Measurements from ENCODE around the gene MTUS2. TPM values are rescaled to one million over a fixed set of nuclear protein-coding genes. Genes with fewer than 3 reads are reported as not detected.

The MTUS2 gene
- total and polyA plus RNA-seq, 7 experiments from 2014 or later: 0.05 to 0.83 TPM; not detected in 5

GRCh38 chr13:29164116-29164515 lies 344.0 kb downstream of the MTUS2 start:
- intact Hi-C loops (cut with micrococcal nuclease): no loop called here
- H3K9me3 Mint-ChIP-seq: peaks cover 0 to 2% (median 0%) of the 10 kb centered on the region in 11 donors
- H3K4me1 Mint-ChIP-seq: peaks cover 0 to 3% (median 0%) of the 10 kb centered on the region in 7 donors
- no peaks in the 10 kb centered on the region for H3K9me3 ChIP-seq (ENCODE audit: control insufficient read depth in 2 of 3, low read length in 3 of 3)
- no peak overlapping the region for H3K27ac ChIP-seq (ENCODE audit: low read depth, low read length)
- ATAC-seq: no peak
- H3K27ac Mint-ChIP-seq: no peak overlapping the region
- H3K4me3 ChIP-seq (ENCODE audit: low read length): no peak overlapping the region
- ChIA-PET CTCF (no interaction called here), POLR2A (no interaction called here)
- H3K4me3 Mint-ChIP-seq: no peak overlapping the region
- no peaks in the 10 kb centered on the region for H3K36me3 Mint-ChIP-seq
- DNase-seq: no peak
- H3K36me3 ChIP-seq (ENCODE audit: control insufficient read depth in 2 of 3, insufficient read depth in 3 of 3, low read length in 3 of 3): no peaks in the 10 kb centered on the region
- no peaks in the 10 kb centered on the region for H3K27me3 ChIP-seq (ENCODE audit: control insufficient read depth in 2 of 2, insufficient read depth in 2 of 2, low read length in 2 of 2)
- peaks cover 0 to 4% (median 0%) of the 10 kb centered on the region in 5 donors for H3K27me3 Mint-ChIP-seq
- H3K4me1 ChIP-seq (ENCODE audit: control insufficient read depth in 2 of 2, insufficient read depth in 2 of 2, low read length in 2 of 2): no peaks in the 10 kb centered on the region

DNA sequence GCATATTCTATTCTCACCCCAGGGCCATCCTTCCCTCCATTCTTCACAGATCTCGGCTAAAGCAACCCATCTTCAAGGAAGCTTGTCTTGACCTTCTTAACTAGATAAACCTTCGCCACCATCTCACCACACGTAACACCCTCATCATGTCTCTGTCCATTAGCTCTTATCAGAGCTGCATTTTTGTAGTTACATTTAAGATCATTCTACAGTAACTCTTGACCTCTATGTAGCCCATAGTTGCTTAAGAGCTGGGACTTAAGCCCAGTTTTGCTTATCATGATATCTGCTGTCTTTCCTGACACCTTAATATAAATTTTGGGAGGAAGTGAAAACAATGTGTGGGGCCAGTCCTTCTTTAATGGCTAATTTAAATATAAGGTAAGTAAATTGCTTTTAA lies 345.1 kb downstream of the MTUS2 start:
- H3K4me3 ChIP-seq (ENCODE audit: low read length): no peak overlapping the region
- Mint-ChIP-seq H3K36me3 (no peaks in the 10 kb centered on the region), H3K4me1 (peaks cover 0 to 3% (median 0%) of the 10 kb centered on the region in 7 donors), H3K9me3 (peaks cover 0 to 2% (median 0%) of the 10 kb centered on the region in 11 donors), H3K4me3 (no peak overlapping the region), H3K27me3 (peaks cover 0 to 4% (median 0%) of the 10 kb centered on the region in 5 donors), H3K27ac (no peak overlapping the region)
- ChIA-PET POLR2A (no interaction called here), CTCF (no interaction called here)
- no peaks in the 10 kb centered on the region for H3K9me3 ChIP-seq (ENCODE audit: control insufficient read depth in 2 of 3, low read length in 3 of 3)
- H3K27ac ChIP-seq (ENCODE audit: low read depth, low read length): no peak overlapping the region
- H3K36me3 ChIP-seq (ENCODE audit: control insufficient read depth in 2 of 3, insufficient read depth in 3 of 3, low read length in 3 of 3): no peaks in the 10 kb centered on the region
- no peaks in the 10 kb centered on the region for H3K4me1 ChIP-seq (ENCODE audit: control insufficient read depth in 2 of 2, insufficient read depth in 2 of 2, low read length in 2 of 2)
- no peaks in the 10 kb centered on the region for H3K27me3 ChIP-seq (ENCODE audit: control insufficient read depth in 2 of 2, insufficient read depth in 2 of 2, low read length in 2 of 2)
- DNase-seq (no peak), ATAC-seq (no peak)
- intact Hi-C loops (cut with micrococcal nuclease): no loop called here

GRCh38 chr13:29165840-29166239 lies 345.7 kb downstream of the MTUS2 start:
- CTCF ChIA-PET: no interaction called here
- POLR2A ChIA-PET: no interaction called here
- intact Hi-C loops (cut with micrococcal nuclease): no loop called here
- DNase-seq (no peak), ATAC-seq (peak; percentile 18)
- H3K27me3 Mint-ChIP-seq: peaks cover 0 to 4% (median 0%) of the 10 kb centered on the region in 5 donors
- H3K27me3 ChIP-seq (ENCODE audit: control insufficient read depth in 2 of 2, insufficient read depth in 2 of 2, low read length in 2 of 2): no peaks in the 10 kb centered on the region
- no peaks in the 10 kb centered on the region for H3K4me1 ChIP-seq (ENCODE audit: control insufficient read depth in 2 of 2, insufficient read depth in 2 of 2, low read length in 2 of 2)
- no peaks in the 10 kb centered on the region for H3K36me3 ChIP-seq (ENCODE audit: control insufficient read depth in 2 of 3, insufficient read depth in 3 of 3, low read length in 3 of 3)
- no peak overlapping the region for H3K27ac Mint-ChIP-seq
- no peaks in the 10 kb centered on the region for H3K9me3 ChIP-seq (ENCODE audit: control insufficient read depth in 2 of 3, low read length in 3 of 3)
- H3K36me3 Mint-ChIP-seq: no peaks in the 10 kb centered on the region
- H3K4me3 Mint-ChIP-seq: no peak overlapping the region
- no peak overlapping the region for H3K27ac ChIP-seq (ENCODE audit: low read depth, low read length)
- no peak overlapping the region for H3K4me3 ChIP-seq (ENCODE audit: low read length)
- peaks cover 0 to 2% (median 0%) of the 10 kb centered on the region in 11 donors for H3K9me3 Mint-ChIP-seq
- H3K4me1 Mint-ChIP-seq: peaks cover 0 to 3% (median 0%) of the 10 kb centered on the region in 7 donors

- Histone ChIP-seq H3K27ac (ENCODE audit: low read depth, low read length) (no peak overlapping the region), H3K4me3 (ENCODE audit: low read length) (no peak overlapping the region), H3K4me1 (ENCODE audit: control insufficient read depth in 2 of 2, insufficient read depth in 2 of 2, low read length in 2 of 2) (no peaks in the 10 kb centered on the region), H3K27me3 (ENCODE audit: control insufficient read depth in 2 of 2, insufficient read depth in 2 of 2, low read length in 2 of 2) (no peaks in the 10 kb centered on the region), H3K36me3 (ENCODE audit: control insufficient read depth in 2 of 3, insufficient read depth in 3 of 3, low read length in 3 of 3) (no peaks in the 10 kb centered on the region), H3K9me3 (ENCODE audit: control insufficient read depth in 2 of 3, low read length in 3 of 3) (no peaks in the 10 kb centered on the region)
- DNase-seq (no peak), ATAC-seq (no peak)
- intact Hi-C loops (cut with micrococcal nuclease): no loop called here
- ChIA-PET POLR2A (no interaction called here), CTCF (no interaction called here)
- Mint-ChIP-seq H3K27me3 (peaks cover 0 to 4% (median 0%) of the 10 kb centered on the region in 5 donors), H3K9me3 (no peaks in the 10 kb centered on the region), H3K36me3 (no peaks in the 10 kb centered on the region), H3K4me3 (no peak overlapping the region), H3K4me1 (peaks cover 0 to 3% (median 0%) of the 10 kb centered on the region in 7 donors), H3K27ac (no peak overlapping the region)
These were observed 350.4 kb downstream of the MTUS2 start for GRCh38 chr13:29170436-29171082.

DNA sequence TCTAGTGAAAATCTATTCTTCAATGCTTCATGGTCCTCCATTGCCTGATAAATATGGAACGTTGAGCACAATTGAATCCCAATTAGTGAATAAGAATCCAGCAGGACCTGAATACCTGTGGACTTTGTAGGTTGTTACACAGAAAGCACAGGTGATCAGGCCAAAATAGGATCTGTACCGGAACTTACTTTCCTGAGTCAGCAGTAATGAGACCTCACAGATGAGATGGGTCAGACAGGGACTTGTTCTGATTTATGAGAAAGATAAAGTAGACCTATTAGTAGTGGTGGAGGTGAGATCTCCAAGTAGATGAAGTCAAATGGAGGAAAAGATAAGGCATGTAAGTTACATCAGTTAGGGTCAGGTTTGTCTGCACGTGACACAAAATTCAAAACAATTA lies 351.1 kb downstream of the MTUS2 start:
- Histone ChIP-seq H3K36me3 (ENCODE audit: control insufficient read depth in 2 of 3, insufficient read depth in 3 of 3, low read length in 3 of 3) (no peaks in the 10 kb centered on the region), H3K4me1 (ENCODE audit: control insufficient read depth in 2 of 2, insufficient read depth in 2 of 2, low read length in 2 of 2) (no peaks in the 10 kb centered on the region), H3K27ac (ENCODE audit: low read depth, low read length) (no peak overlapping the region), H3K4me3 (ENCODE audit: low read length) (no peak overlapping the region), H3K27me3 (ENCODE audit: control insufficient read depth in 2 of 2, insufficient read depth in 2 of 2, low read length in 2 of 2) (no peaks in the 10 kb centered on the region), H3K9me3 (ENCODE audit: control insufficient read depth in 2 of 3, low read length in 3 of 3) (no peaks in the 10 kb centered on the region)
- H3K4me3 Mint-ChIP-seq: no peak overlapping the region
- ATAC-seq (no peak), DNase-seq (no peak)
- POLR2A ChIA-PET: interaction anchor here (0.5 kb wide), 1 partner anchor 28 kb away, joined by 3 read pairs; no protein-coding TSS in a partner anchor
- H3K27me3 Mint-ChIP-seq: peaks cover 0 to 4% (median 0%) of the 10 kb centered on the region in 5 donors
- CTCF ChIA-PET: no interaction called here
- peaks cover 0 to 3% (median 0%) of the 10 kb centered on the region in 11 donors for H3K9me3 Mint-ChIP-seq
- H3K27ac Mint-ChIP-seq: no peak overlapping the region
- intact Hi-C loops (cut with micrococcal nuclease): no loop called here
- no peaks in the 10 kb centered on the region for H3K4me1 Mint-ChIP-seq
- H3K36me3 Mint-ChIP-seq: no peaks in the 10 kb centered on the region

DNA sequence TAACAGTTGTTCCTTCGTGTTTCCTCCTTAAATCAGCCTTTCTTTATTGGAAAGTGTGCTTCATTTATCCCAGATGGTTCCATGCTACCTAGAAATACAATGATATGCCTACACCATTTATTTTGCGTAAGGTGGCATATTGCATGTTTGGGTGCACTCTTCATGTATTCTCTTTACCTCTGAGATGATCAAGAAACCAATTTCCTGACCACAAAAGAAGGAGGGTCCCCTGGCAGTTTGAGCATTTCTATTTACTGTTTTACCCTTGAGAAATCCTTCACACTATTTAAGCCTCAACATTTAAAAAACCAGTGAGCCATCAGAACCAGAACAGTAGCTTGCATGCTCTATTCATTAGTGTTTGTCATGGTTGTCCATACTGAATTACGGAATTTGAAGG lies 354.0 kb downstream of the MTUS2 start:
- DNase-seq: no peak
- no peaks in the 10 kb centered on the region for H3K27me3 ChIP-seq (ENCODE audit: control insufficient read depth in 2 of 2, insufficient read depth in 2 of 2, low read length in 2 of 2)
- ATAC-seq: no peak
- no peaks in the 10 kb centered on the region for H3K9me3 ChIP-seq (ENCODE audit: control insufficient read depth in 2 of 3, low read length in 3 of 3)
- Mint-ChIP-seq H3K4me3 (no peak overlapping the region), H3K9me3 (peaks cover 0 to 5% (median 0%) of the 10 kb centered on the region in 11 donors), H3K27me3 (peaks cover 0 to 5% (median 0%) of the 10 kb centered on the region in 5 donors), H3K36me3 (no peaks in the 10 kb centered on the region), H3K27ac (no peak overlapping the region), H3K4me1 (no peaks in the 10 kb centered on the region)
- intact Hi-C loops (cut with micrococcal nuclease): no loop called here
- no peaks in the 10 kb centered on the region for H3K4me1 ChIP-seq (ENCODE audit: control insufficient read depth in 2 of 2, insufficient read depth in 2 of 2, low read length in 2 of 2)
- CTCF ChIA-PET: no interaction called here
- H3K4me3 ChIP-seq (ENCODE audit: low read length): no peak overlapping the region
- POLR2A ChIA-PET: no interaction called here
- H3K36me3 ChIP-seq (ENCODE audit: control insufficient read depth in 2 of 3, insufficient read depth in 3 of 3, low read length in 3 of 3): no peaks in the 10 kb centered on the region
- H3K27ac ChIP-seq (ENCODE audit: low read depth, low read length): no peak overlapping the region

- ATAC-seq: no peak
- no peaks in the 10 kb centered on the region for H3K4me1 Mint-ChIP-seq
- Histone ChIP-seq H3K9me3 (ENCODE audit: control insufficient read depth in 2 of 3, low read length in 3 of 3) (no peaks in the 10 kb centered on the region), H3K27ac (ENCODE audit: low read depth, low read length) (no peak overlapping the region), H3K27me3 (ENCODE audit: control insufficient read depth in 2 of 2, insufficient read depth in 2 of 2, low read length in 2 of 2) (no peaks in the 10 kb centered on the region), H3K4me1 (ENCODE audit: control insufficient read depth in 2 of 2, insufficient read depth in 2 of 2, low read length in 2 of 2) (no peaks in the 10 kb centered on the region), H3K36me3 (ENCODE audit: control insufficient read depth in 2 of 3, insufficient read depth in 3 of 3, low read length in 3 of 3) (no peaks in the 10 kb centered on the region), H3K4me3 (ENCODE audit: low read length) (no peak overlapping the region)
- DNase-seq: no peak
- POLR2A ChIA-PET: no interaction called here
- H3K9me3 Mint-ChIP-seq: peaks cover 0 to 5% (median 0%) of the 10 kb centered on the region in 11 donors
- H3K36me3 Mint-ChIP-seq: no peaks in the 10 kb centered on the region
- H3K27me3 Mint-ChIP-seq: peaks cover 0 to 5% (median 5%) of the 10 kb centered on the region in 5 donors
- CTCF ChIA-PET: no interaction called here
- no peak overlapping the region for H3K27ac Mint-ChIP-seq
- H3K4me3 Mint-ChIP-seq: no peak overlapping the region
- intact Hi-C loops (cut with micrococcal nuclease): no loop called here
These were observed 355.2 kb downstream of the MTUS2 start for GRCh38 chr13:29175250-29175873.
